ENCODE data around the gene ABCC1.

- peak; percentile 26; the same call in 1 of the 2 replicates for TF ChIP-seq CTCF (IDR thresholded peaks at IDR 0.05; ENCODE audit: low read length)
- no peak for TF ChIP-seq EZH2 (IDR thresholded peaks at IDR 0.05; ENCODE audit: borderline replicate concordance, low read length)
Observed at GRCh38 chr16:16167927-16168326, 218.5 kb downstream of the ABCC1 start.
